LNCaP clone FGC (cell line): ENCODE results near the gene L2HGDH.
A peak's percentile ranks its signal among the peaks of the same experiment; 100 is the strongest.

Experiments
- DNase-seq: peaks from one replicate; pipeline ENCODE4 v3.0.0-alpha.2; 2011; ENCODE audit warnings: low read depth
- H3K4me3 ChIP-seq: 2 replicates; pipeline ENCODE4 v1.5.1; 2011; ENCODE audit warnings: mild to moderate bottlenecking, low read depth, low read length, control low read depth
- CTCF ChIP-seq: IDR thresholded peaks from 2 replicates; pipeline ENCODE4 v1.5.1; 2012; ENCODE audit warnings: mild to moderate bottlenecking; ENCODE audit not compliant: control insufficient read depth, insufficient read depth; ENCODE audit errors: extremely low read depth

The L2HGDH gene

GRCh38 chr14:50210074-50210473 is 102.0 kb downstream of the L2HGDH start:
- no peak overlapping the region for H3K4me3 ChIP-seq
- 0 out of 2 replicates have a peak, but pooled peaks have one; percentile 1 for TF ChIP-seq CTCF
- DNase-seq = no peak

- no peak overlapping the region for H3K4me3 ChIP-seq
- DNase-seq = no peak
- TF ChIP-seq CTCF = no peak
Observed at GRCh38 chr14:50198499-50198898, 113.5 kb downstream of the L2HGDH start.

- H3K4me3 ChIP-seq = no peak overlapping the region
- no peak for TF ChIP-seq CTCF
- no peak for DNase-seq
Observed at GRCh38 chr14:50191499-50191898, 120.5 kb downstream of the L2HGDH start.
